ENCODE data around the gene DCXR. TPM values are rescaled to one million over a fixed set of nuclear protein-coding genes. Genes with fewer than 3 reads are reported as not detected.
A peak's percentile ranks its signal among the peaks of the same experiment; 100 is the strongest.

The DCXR gene
- total RNA-seq, 6 donors from 2014 or later: 122 to 358 (median 211) TPM

DNA sequence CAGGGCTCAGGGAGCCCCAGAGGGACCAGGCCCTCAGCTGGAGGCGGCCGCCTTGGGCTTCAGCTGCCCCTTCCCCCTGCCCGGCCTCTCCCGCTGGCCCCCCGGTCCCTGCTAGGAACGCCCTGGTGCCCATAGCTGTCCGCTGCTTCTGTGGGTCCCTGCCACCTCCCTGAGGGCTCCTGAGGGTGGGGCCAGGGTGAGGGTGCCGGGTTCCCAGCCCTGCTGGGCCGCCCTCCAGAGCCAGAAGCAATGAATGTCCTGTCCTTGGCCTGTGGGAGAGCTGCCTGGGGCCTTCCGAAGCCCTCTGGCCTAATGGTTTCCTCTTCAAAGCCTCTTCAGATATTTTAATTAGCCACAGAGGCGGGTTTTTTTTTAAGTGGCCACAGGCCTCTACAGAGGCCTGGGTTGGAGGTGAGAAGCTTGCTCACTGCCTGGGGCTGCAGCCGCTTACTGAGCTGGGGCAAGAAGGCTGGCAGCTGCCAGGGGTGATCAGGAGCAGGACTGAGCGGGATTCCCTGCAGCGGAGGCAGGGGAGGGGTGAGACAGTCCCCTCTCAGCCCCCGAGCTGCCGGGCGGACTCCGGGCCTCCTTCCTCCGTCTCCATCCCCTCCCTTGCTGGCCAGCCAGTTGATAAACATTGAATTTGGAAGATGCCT, 24.7 kb downstream of the DCXR start:
- Histone ChIP-seq H3K27me3 (no peaks in the 10 kb centered on the region), H3K4me3 (peak overlapping the region in 1 of 4 donors; percentile 12), H3K9me3 (no peaks in the 10 kb centered on the region), H3K4me1 (peaks cover 0 to 40% (median 20%) of the 10 kb centered on the region in 4 donors), H3K27ac (peak overlapping the region; percentile 76 to 91 (median 80)), H3K36me3 (peaks cover 0 to 22% (median 7%) of the 10 kb centered on the region in 4 donors)
- 52 to 77% methylated on average over 7 to 17 of the region's 19 CpGs for WGBS, 2 donors
- TF ChIP-seq POLR2AphosphoS5 (IDR thresholded peaks at IDR 0.05): peak in 1 of 2 donors; percentile 28
- no peak for TF ChIP-seq EP300 (IDR thresholded peaks at IDR 0.05)
- peak in 2 of 4 donors; percentile 20 to 63 for TF ChIP-seq POLR2A (IDR thresholded peaks at IDR 0.05)
- TF ChIP-seq, protein P1, sequence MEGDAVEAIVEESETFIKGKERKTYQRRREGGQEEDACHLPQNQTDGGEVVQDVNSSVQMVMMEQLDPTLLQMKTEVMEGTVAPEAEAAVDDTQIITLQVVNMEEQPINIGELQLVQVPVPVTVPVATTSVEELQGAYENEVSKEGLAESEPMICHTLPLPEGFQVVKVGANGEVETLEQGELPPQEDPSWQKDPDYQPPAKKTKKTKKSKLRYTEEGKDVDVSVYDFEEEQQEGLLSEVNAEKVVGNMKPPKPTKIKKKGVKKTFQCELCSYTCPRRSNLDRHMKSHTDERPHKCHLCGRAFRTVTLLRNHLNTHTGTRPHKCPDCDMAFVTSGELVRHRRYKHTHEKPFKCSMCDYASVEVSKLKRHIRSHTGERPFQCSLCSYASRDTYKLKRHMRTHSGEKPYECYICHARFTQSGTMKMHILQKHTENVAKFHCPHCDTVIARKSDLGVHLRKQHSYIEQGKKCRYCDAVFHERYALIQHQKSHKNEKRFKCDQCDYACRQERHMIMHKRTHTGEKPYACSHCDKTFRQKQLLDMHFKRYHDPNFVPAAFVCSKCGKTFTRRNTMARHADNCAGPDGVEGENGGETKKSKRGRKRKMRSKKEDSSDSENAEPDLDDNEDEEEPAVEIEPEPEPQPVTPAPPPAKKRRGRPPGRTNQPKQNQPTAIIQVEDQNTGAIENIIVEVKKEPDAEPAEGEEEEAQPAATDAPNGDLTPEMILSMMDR (IDR thresholded peaks at IDR 0.05): no peak
- DNase-seq (peak; percentile 70 to 86), ATAC-seq (ENCODE audit: low FRiP score in 2 of 2) (peak; percentile 28 to 65)

DNA sequence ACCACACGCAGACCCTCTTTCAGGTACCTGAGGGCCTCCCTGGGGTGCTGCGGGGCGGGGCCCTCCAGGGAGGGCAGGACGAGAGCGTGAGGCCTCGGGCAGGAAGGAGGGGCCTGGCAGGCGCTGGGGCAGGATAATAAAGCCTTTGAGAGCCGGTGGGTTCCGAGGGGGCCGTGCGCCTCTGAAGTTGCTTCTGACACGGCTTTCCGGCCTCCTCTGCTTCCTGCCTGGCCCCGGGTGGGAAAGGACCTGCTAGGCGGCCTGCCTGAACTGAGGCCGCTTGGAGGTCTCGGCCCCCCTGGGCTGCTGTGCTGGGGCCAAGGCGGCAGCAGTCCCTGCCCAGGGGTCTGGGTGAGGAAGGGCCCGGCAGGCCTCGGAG, 25.2 kb downstream of the DCXR start:
- TF ChIP-seq, protein P1 (IDR thresholded peaks at IDR 0.05): no peak
- TF ChIP-seq POLR2A (IDR thresholded peaks at IDR 0.05): no peak
- no peak for TF ChIP-seq EP300 (IDR thresholded peaks at IDR 0.05)
- TF ChIP-seq POLR2AphosphoS5 (IDR thresholded peaks at IDR 0.05): no peak
- peak overlapping the region; percentile 76 to 91 (median 80) for H3K27ac ChIP-seq
- no peaks in the 10 kb centered on the region for H3K27me3 ChIP-seq
- peaks cover 0 to 17% (median 5%) of the 10 kb centered on the region in 4 donors for H3K36me3 ChIP-seq
- H3K4me1 ChIP-seq: peaks cover 0 to 36% (median 20%) of the 10 kb centered on the region in 4 donors
- ATAC-seq (ENCODE audit: low FRiP score in 2 of 2): no peak
- H3K4me3 ChIP-seq: no peak overlapping the region
- H3K9me3 ChIP-seq: no peaks in the 10 kb centered on the region
- 54 to 69% methylated on average over 12 to 20 of the region's 20 CpGs for WGBS, 2 donors
- DNase-seq: peak in 1 of 2 donors; percentile 81

- TF ChIP-seq, protein P1 (IDR thresholded peaks at IDR 0.05): no peak
- TF ChIP-seq POLR2AphosphoS5 (IDR thresholded peaks at IDR 0.05): no peak
- Histone ChIP-seq H3K4me3 (no peak overlapping the region), H3K9me3 (no peaks in the 10 kb centered on the region), H3K4me1 (peaks cover 0 to 33% (median 19%) of the 10 kb centered on the region in 4 donors), H3K36me3 (peaks cover 0 to 15% (median 5%) of the 10 kb centered on the region in 4 donors), H3K27ac (peak overlapping the region; percentile 76 to 91 (median 80)), H3K27me3 (no peaks in the 10 kb centered on the region)
- DNase-seq (peak in 1 of 2 donors; percentile 73), ATAC-seq (ENCODE audit: low FRiP score in 2 of 2) (no peak)
- WGBS, 2 donors: 87 to 95% methylated on average over 3 to 19 of the region's 19 CpGs
Observed at GRCh38 chr17:82011617-82012187, 25.8 kb downstream of the DCXR start.

DNA sequence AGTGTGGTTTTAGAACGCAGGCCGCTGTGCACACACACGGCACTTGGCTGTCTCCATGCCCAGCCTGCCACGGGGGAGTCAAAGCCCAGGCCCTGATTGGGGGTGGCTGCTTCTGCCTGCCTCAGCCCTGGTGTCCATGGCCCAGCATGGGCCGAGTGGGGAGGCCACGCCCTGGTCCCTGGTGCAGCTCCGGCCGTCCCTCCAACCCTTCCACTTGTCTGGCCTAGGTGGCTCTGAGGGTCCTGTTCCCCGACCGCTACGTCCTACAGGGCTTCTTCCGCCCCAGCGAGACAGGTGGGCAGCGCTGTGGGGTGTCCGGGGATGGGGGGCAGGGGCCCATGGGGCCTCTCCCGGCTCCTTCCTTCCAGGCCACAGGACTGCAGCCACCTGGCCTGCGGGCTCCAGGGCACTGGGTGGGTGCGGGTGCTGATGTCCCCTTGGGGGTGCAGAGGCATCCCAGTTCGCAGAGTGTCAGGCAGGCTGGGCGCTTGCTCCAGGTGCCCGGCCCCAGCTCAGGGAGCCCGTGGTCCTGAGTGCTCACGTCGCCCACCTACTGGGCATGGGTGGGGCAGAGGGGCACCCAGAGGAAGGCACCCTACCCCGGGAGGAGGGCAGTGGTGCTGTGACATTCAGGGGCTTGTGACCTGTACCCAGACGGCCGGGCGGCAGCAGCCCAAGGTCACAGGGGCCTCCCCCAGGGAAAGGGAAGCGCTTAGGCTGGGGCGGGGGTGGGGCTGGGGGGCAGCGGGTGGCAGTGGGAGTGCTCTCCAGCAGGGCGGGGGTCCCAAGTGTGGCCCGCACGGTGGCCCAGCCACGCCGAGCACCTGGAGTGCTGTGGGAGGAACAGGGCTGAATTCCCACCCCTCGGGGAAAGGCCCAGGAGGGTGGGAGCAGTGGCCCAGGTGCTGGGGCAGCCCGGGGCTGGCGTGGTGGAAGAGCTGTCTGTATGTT, 26.6 kb downstream of the DCXR start:
- WGBS, 2 donors: 93 to 97% methylated on average over 13 to 23 of the region's 39 CpGs
- Histone ChIP-seq H3K27me3 (no peaks in the 10 kb centered on the region), H3K27ac (no peak overlapping the region), H3K9me3 (no peaks in the 10 kb centered on the region), H3K4me1 (peaks cover 0 to 32% (median 19%) of the 10 kb centered on the region in 4 donors), H3K36me3 (peaks cover 0 to 15% (median 5%) of the 10 kb centered on the region in 4 donors), H3K4me3 (no peak overlapping the region)
- peak in 1 of 2 donors; percentile 70 for DNase-seq
- TF ChIP-seq EP300 (IDR thresholded peaks at IDR 0.05) (no peak), POLR2A (IDR thresholded peaks at IDR 0.05) (no peak), POLR2AphosphoS5 (IDR thresholded peaks at IDR 0.05) (no peak)
- TF ChIP-seq, protein P1 (IDR thresholded peaks at IDR 0.05): no peak
- no peak for ATAC-seq (ENCODE audit: low FRiP score in 2 of 2)

Measured in upper lobe of left lung (tissue), 6 donors.